Vagina (tissue), 2 donors: ENCODE results near the gene SMCO1.
"Not testable (repeated sequence)": the region's sequence is repeated elsewhere in the genome, so short reads cannot be mapped to it uniquely, and the experiment has no call there.

Experiments
- POLR2A ChIP-seq, 2 donors: fragments of 450-650 bp; IDR thresholded peaks; one replicate each; pipeline ENCODE4 v1.6.1; 2017; ENCODE audit warnings: antibody characterized with exemption in 2 of 2, mild to moderate bottlenecking in 2 of 2, moderate library complexity in 2 of 2
- POLR2AphosphoS5 ChIP-seq, 2 donors: sonication (generic); formaldehyde crosslinking; IDR thresholded peaks; one replicate each; pipeline ENCODE4 v1.9.0; 2017; ENCODE audit warnings: antibody characterized with exemption in 2 of 2, mild to moderate bottlenecking in 2 of 2, low read depth in 1 of 2; ENCODE audit not compliant: insufficient read depth in 1 of 2
- TF ChIP-seq, protein P1 (sequence below), 3 experiments: fragments of 450-650 bp in 2 of 3; fragments of 200-600 bp in 1 of 3; sonication (generic) in 1 of 3; IDR thresholded peaks; one replicate each; pipeline ENCODE4 v1.5.1; 2017 to 2019; ENCODE audit warnings: antibody characterized with exemption in 3 of 3, mild to moderate bottlenecking in 2 of 3, moderate library complexity in 2 of 3

DNA sequence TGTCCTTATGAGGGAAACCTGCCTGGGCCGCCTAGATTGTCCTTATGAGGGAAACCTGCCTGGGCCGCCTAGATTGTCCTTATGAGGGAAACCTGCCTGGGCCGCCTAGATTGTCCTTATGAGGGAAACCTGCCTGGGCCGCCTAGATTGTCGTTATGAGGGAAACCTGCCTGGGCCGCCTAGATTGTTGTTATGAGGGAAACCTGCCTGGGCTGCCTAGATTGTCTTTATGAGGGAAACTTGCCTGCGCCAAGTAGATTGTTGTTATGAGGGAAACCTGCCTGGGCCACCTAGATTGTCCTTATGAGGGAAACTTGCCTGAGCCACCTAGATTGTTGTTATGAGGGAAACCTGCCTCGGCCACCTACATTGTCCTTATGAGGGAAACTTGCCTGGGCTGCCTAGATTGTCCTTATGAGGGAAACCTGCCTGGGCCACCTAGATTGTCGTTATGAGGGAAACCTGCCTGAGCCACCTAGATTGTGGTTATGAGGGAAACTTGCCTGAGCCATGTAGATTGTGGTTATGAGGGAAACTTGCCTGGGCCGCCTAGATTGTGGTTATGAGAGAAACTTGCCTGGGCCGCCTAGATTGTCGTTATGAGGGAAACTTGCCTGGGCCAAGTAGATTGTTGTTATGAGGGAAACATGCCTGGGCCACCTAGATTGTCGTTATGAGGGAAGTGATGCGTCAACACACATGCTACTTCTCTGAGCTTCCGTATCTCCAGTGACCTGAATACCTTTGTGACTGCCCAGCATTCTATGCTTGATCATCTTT is 3.3 kb downstream of the SMCO1 start:
- TF ChIP-seq, protein P1, sequence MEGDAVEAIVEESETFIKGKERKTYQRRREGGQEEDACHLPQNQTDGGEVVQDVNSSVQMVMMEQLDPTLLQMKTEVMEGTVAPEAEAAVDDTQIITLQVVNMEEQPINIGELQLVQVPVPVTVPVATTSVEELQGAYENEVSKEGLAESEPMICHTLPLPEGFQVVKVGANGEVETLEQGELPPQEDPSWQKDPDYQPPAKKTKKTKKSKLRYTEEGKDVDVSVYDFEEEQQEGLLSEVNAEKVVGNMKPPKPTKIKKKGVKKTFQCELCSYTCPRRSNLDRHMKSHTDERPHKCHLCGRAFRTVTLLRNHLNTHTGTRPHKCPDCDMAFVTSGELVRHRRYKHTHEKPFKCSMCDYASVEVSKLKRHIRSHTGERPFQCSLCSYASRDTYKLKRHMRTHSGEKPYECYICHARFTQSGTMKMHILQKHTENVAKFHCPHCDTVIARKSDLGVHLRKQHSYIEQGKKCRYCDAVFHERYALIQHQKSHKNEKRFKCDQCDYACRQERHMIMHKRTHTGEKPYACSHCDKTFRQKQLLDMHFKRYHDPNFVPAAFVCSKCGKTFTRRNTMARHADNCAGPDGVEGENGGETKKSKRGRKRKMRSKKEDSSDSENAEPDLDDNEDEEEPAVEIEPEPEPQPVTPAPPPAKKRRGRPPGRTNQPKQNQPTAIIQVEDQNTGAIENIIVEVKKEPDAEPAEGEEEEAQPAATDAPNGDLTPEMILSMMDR (IDR thresholded peaks at IDR 0.05) = not testable (repeated sequence)
- not testable (repeated sequence) for TF ChIP-seq POLR2A (IDR thresholded peaks at IDR 0.05); POLR2AphosphoS5 (IDR thresholded peaks at IDR 0.05; ENCODE audit: insufficient read depth in 1 of 2, low read depth in 1 of 2)
